DOHH2 (cell line): ENCODE measurements around the gene NYNRIN.

Experiments
- H3F3A ChIP-seq: fragments of 200-600 bp; sonication (generic), shearing (Covaris generic); 2 replicates; pipeline ENCODE4 v1.6.0; 2016; ENCODE audit warnings: antibody characterized with exemption, mild to moderate bottlenecking; ENCODE audit not compliant: control insufficient read depth, insufficient read depth
- H3K27ac ChIP-seq: fragments of 200-600 bp; sonication (generic); 2 replicates; pipeline ENCODE4 v1.5.1; 2014; ENCODE audit warnings: low read depth, mild to moderate bottlenecking, low read length, moderate library complexity
- H3K27me3 ChIP-seq: fragments of 200-600 bp; sonication (generic); 2 replicates; pipeline ENCODE4 v1.6.1; 2014; ENCODE audit warnings: mild to moderate bottlenecking, low read length, mixed read lengths; ENCODE audit not compliant: control insufficient read depth
- H3K36me3 ChIP-seq: fragments of 200-600 bp; sonication (generic); 2 replicates; pipeline ENCODE4 v1.6.1; 2014; ENCODE audit warnings: mild to moderate bottlenecking, low read length, moderate library complexity, mixed read lengths; ENCODE audit not compliant: control insufficient read depth
- H3K4me1 ChIP-seq: fragments of 200-600 bp; sonication (generic); 2 replicates; pipeline ENCODE4 v1.6.1; 2014; ENCODE audit warnings: mild to moderate bottlenecking, low read length, mixed read lengths; ENCODE audit not compliant: control insufficient read depth
- H3K4me2 ChIP-seq: fragments of 200-600 bp; sonication (generic); 2 replicates; pipeline ENCODE4 v1.6.0; 2014; ENCODE audit warnings: mild to moderate bottlenecking, low read length, moderate library complexity
- H3K4me3 ChIP-seq: fragments of 200-600 bp; sonication (generic); 2 replicates; pipeline ENCODE4 v1.5.1; 2014; ENCODE audit warnings: mild to moderate bottlenecking, low read length, mixed read lengths
- H3K79me2 ChIP-seq: fragments of 200-600 bp; sonication (generic); 2 replicates; pipeline ENCODE4 v1.6.1; 2014; ENCODE audit warnings: mild to moderate bottlenecking, low read length, mixed read lengths; ENCODE audit not compliant: control insufficient read depth
- H3K9me2 ChIP-seq: fragments of 200-600 bp; sonication (generic); replicated peaks from 2 replicates; pipeline ENCODE4 v1.6.1; 2014; ENCODE audit warnings: mild to moderate bottlenecking, low read length, mixed read lengths; ENCODE audit not compliant: control insufficient read depth
- H3K9me3 ChIP-seq: fragments of 200-600 bp; sonication (generic); 2 replicates; pipeline ENCODE4 v1.6.1; 2014; ENCODE audit warnings: antibody characterized with exemption, low read length, mixed read lengths; ENCODE audit not compliant: control insufficient read depth, insufficient read depth
- H4K20me1 ChIP-seq: fragments of 200-600 bp; sonication (generic); 2 replicates; pipeline ENCODE4 v1.6.0; 2014; ENCODE audit warnings: low read depth, mild to moderate bottlenecking, antibody characterized with exemption, low read length, moderate library complexity; ENCODE audit not compliant: control insufficient read depth, insufficient read depth
- EZH2phosphoT487 ChIP-seq: fragments of 200-600 bp; sonication (generic); IDR thresholded peaks from 2 replicates; pipeline ENCODE4 v1.6.1; 2017; ENCODE audit warnings: borderline replicate concordance, mild to moderate bottlenecking, antibody characterized with exemption, low read length, moderate library complexity, mixed read lengths
- TF ChIP-seq, protein P1 (sequence below): fragments of 200-600 bp; sonication (generic); IDR thresholded peaks from one replicate; pipeline ENCODE4 v1.5.1; 2014; ENCODE audit warnings: antibody characterized with exemption, mild to moderate bottlenecking, low read depth, low read length; ENCODE audit not compliant: poor library complexity, severe bottlenecking

NYNRIN gene

DNA sequence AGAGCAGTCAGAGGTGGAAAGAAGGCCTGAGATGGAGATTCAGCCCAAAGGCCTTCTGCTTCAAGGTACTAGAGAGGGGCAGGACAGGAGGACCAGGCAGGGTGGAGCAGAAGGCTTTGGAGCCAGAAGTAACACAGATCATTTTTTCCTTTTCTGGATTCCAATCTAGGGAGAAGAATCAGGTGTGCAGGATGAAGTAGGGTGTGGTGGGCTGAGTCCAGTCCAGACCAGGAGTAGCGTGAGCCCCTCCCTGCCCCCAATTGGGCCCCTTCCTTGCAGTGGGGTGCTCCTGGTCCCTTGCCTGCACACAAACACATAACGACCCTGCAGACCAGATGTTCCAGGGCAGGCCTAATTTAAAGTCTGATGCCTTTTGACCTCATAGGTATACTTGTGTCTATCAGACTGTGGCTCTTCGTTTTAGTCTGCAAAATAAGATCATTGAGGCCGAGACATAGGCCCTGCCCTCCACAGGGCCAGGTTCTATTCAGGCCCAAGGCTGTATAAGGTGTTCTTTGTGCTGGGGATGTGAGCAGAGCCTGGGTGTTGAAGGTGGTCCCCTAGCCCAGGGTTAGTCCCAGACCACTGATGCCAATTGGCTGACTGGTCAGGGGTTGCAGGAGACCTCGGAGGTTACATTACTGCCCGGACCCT lies 1.0 kb upstream of the NYNRIN start:
- no peaks in the 10 kb centered on the region for H4K20me1 ChIP-seq
- no peak overlapping the region for H3K27ac ChIP-seq
- no peaks in the 10 kb centered on the region for H3F3A ChIP-seq
- H3K79me2 ChIP-seq, result no peaks in the 10 kb centered on the region
- H3K4me1 ChIP-seq, result peaks cover 14% of the 10 kb centered on the region
- no peaks in the 10 kb centered on the region for H3K9me2 ChIP-seq
- no peak overlapping the region for H3K4me3 ChIP-seq
- H3K4me2 ChIP-seq, result no peak overlapping the region; the same call in 1 of the 2 replicates
- no peak for TF ChIP-seq EZH2phosphoT487
- TF ChIP-seq, protein P1, sequence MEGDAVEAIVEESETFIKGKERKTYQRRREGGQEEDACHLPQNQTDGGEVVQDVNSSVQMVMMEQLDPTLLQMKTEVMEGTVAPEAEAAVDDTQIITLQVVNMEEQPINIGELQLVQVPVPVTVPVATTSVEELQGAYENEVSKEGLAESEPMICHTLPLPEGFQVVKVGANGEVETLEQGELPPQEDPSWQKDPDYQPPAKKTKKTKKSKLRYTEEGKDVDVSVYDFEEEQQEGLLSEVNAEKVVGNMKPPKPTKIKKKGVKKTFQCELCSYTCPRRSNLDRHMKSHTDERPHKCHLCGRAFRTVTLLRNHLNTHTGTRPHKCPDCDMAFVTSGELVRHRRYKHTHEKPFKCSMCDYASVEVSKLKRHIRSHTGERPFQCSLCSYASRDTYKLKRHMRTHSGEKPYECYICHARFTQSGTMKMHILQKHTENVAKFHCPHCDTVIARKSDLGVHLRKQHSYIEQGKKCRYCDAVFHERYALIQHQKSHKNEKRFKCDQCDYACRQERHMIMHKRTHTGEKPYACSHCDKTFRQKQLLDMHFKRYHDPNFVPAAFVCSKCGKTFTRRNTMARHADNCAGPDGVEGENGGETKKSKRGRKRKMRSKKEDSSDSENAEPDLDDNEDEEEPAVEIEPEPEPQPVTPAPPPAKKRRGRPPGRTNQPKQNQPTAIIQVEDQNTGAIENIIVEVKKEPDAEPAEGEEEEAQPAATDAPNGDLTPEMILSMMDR, result no peak
- H3K9me3 ChIP-seq, result no peaks in the 10 kb centered on the region
- peaks cover 9% of the 10 kb centered on the region for H3K27me3 ChIP-seq
- no peaks in the 10 kb centered on the region for H3K36me3 ChIP-seq

DNA sequence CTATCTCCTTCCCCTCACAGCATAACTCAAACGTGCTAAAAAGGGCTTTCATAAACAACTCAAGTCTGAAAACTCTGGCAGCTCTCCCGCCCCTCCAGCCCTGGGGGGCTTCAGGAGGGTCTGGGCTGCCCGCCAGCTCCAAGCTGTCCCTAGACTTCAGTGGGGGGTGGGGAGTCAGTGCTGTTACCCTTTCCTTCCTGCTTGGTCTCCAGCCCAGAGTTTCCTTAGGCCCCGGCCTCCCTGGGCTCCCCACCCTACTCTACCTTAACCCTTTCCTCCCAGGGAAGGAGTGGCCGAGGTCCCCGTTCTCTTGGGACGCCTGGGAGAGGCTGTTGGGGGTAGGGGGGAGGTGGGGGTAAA lies 530 bp upstream of the NYNRIN start:
- Histone ChIP-seq H3K9me2 (no peaks in the 10 kb centered on the region), H3K27ac (no peak overlapping the region), H3K27me3 (peaks cover 10% of the 10 kb centered on the region), H3K4me1 (peaks cover 14% of the 10 kb centered on the region), H3K4me2 (no peak overlapping the region; the same call in 1 of the 2 replicates), H3K36me3 (no peaks in the 10 kb centered on the region), H3K4me3 (0 out of 2 replicates have a peak overlapping the region, but pooled peaks have one; percentile 63), H3K79me2 (no peaks in the 10 kb centered on the region), H4K20me1 (no peaks in the 10 kb centered on the region), H3K9me3 (no peaks in the 10 kb centered on the region), H3F3A (no peaks in the 10 kb centered on the region)
- no peak for TF ChIP-seq EZH2phosphoT487
- TF ChIP-seq, protein P1, result no peak

DNA sequence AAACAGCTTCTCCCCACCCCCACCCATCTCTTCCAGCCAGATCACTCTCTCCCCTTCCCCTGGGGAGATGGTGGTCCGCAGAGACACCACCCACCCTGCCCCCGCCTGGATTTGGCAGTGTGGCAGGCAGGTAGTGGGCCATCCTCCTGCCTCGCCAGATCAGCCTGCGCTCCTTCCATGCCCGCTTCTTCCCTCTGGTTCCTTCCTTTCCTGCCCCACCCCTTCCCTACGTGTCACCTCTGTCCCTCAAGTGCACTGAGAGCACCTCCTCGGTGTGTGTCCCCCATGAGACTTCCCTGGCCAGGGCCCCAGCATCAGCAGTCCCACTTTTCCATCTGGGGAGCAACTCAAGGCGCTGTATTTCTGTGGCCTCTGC lies 632 bp downstream of the NYNRIN start:
- peak overlapping the region; percentile 63 for H3K4me3 ChIP-seq
- peaks cover 14% of the 10 kb centered on the region for H3K4me1 ChIP-seq

More for the DNA sequence above, 632 bp downstream of the NYNRIN start:
- no peaks in the 10 kb centered on the region for H3K79me2 ChIP-seq
- no peaks in the 10 kb centered on the region for H3F3A ChIP-seq
- peaks cover 21% of the 10 kb centered on the region for H3K27me3 ChIP-seq
- H3K9me2 ChIP-seq, result no peaks in the 10 kb centered on the region
- TF ChIP-seq EZH2phosphoT487, result no peak
- TF ChIP-seq, protein P1, result no peak
- H3K27ac ChIP-seq, result no peak overlapping the region
- H4K20me1 ChIP-seq, result no peaks in the 10 kb centered on the region
- H3K9me3 ChIP-seq, result no peaks in the 10 kb centered on the region
- no peaks in the 10 kb centered on the region for H3K36me3 ChIP-seq
- H3K4me2 ChIP-seq, result peak overlapping the region; percentile 76
